Left hindlimb (tissue), 1 donor: ENCODE data around the gene SYT11.
A peak's percentile ranks its signal among the peaks of the same experiment; 100 is the strongest.
"Not testable (repeated sequence)": the region's sequence is repeated elsewhere in the genome, so short reads cannot be mapped to it uniquely, and the experiment has no call there.

Experiments used
- DNase-seq: peaks from one replicate; pipeline ENCODE4 v3.0.0-alpha.2; 2018

SYT11 gene

DNA sequence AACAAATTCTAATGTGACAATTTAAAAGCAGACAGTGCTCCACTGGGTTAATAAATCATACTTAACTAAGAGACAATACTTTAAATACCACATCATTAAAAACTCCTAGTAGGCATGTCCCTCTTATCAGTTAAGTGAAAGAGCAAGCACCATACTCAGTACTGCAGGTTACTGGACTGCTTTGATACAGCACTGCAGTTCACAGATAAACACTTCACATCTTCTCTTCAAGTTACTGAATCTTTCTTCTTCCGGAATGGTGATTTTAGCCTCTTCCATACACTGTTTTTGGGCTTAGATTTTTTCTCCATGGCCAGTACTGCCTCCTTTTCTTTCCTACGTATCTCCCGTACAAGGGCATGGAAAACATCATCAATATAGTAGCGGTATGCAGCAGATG lies 40.8 kb downstream of the SYT11 start:
- DNase-seq, result no peak

DNA sequence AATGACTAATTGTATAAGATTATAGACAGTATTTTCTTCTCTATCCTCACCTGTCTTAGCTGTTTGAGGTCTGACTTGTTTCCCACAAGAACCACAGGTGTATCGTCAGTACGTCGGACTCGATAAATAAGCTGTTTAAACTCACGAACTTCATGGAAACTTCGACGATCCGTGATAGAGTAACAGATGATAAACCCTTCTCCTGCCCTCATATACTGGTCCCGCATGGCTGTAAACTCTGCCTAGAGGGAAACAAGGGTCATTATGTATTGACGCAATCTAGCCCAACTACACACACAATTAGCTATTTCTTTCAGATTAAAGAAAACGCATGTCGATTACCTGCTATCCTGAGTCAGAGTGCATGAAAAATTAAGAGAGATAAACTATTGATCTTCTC lies 44.9 kb downstream of the SYT11 start:
- no peak for DNase-seq

DNA sequence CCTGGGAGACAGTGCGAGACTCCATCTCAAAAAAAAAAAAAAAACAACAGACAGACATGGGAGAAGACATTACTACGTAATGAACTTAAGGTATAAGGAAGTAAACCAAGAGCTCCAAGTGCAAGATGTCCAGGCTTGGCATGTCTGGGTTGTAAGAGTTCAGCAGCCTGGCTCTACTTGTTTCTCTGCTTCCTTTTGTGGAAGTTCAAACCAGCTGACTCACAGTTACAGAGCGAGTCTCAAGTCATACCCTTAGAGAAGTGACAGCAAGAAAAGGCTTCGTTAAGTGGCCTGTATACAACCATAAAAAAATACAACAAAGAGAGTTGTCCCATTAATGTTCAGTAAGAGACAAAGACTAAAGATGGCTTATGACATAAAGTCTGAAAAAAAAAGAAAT lies 50.5 kb downstream of the SYT11 start:
- no peak for DNase-seq

DNA sequence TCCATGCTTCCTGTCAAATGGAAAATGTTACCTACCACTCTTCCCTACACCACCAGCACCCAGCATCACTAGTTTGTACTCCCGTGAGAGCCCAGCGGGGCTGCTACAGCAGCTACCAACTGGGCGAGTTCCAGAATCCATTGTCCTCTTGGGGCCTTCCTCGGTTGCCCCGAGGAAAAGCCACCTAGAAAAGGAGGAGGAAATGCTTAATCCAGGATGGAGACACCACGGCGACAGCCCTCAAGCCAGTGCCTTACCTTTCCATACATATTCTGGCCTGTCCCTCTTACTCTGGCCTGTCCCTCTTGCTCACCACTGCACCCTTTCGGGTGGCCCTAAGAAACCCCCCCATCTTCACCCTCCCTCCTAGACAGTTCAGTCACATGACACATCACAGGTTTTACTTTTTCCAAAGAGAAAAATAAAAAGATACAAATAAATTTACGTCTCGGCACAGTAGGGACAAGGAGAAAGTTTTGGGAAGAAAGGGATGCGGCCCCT lies 51.3 kb downstream of the SYT11 start:
- DNase-seq, result no peak

DNA sequence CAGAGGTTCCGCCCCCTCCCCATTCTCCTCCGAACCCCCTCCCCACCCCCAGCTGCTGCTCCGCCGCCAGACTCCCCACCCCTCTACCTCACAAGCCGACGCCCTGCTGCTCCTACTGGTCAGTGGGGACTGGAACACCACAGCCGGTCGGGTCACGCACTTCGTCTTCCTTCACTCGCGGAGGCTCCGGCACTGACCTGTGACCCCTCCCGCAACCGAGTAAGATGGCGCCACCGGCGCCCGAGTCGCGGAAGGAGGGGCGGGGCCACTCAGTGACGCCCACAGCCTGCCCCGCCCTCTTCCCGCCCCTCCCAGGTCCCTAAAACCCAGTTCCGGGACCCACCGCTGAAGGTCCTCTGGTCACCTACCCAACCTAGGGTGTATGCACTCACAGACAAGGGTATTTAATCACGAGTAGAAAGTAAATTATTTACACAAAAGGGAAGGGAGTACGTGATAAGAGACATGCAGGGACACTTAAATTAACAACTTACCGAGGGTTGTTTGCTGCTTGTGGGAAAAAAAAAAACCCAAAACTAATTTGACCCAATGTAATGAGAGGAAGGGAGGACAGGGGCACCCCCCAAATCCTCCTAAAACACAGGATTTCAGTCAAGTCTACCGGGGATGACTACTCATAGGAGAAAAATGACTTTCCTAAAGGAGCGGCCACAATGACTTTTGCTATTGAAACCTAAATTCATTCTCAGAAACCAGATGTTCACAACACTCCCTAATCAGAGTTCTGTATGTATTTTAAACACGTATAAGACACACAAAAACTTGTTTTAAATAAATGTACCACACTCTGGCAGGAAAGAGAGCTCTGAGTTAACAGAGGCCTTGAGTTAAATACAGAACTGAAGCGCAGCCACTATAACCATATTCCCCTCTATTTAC lies 52.0 kb downstream of the SYT11 start, which contains the start of gene RIT1:
RIT1 (minus strand) TSS at position 194 of the 900 bp plus-strand sequence. CDS start 588 bp downstream, outside the sequence.
- DNase-seq, result peak; percentile 87

DNA sequence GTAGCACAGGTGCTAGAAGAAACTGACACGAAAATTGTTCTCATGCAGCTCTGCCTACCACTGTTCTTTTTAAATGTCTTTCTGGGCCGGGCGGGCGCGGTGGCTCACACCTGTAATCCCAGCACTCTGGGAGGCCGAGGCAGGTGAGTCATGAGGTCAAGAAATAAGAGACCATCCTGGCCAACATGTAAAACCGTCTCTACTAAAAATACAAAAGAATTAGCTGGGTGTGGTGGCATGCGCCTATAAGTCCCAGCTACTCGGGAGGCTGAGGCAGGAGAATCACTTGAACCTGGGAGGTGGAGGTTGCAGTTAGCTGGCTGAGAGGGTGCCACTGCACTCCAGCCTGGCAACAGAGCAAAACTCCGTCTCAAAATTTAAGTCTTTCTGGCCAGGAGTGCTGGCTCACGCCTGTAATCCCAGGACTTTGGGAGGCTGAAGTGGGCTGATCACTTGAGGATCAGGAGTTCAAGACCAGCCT lies 52.7 kb downstream of the SYT11 start:
- DNase-seq, result no peak

DNA sequence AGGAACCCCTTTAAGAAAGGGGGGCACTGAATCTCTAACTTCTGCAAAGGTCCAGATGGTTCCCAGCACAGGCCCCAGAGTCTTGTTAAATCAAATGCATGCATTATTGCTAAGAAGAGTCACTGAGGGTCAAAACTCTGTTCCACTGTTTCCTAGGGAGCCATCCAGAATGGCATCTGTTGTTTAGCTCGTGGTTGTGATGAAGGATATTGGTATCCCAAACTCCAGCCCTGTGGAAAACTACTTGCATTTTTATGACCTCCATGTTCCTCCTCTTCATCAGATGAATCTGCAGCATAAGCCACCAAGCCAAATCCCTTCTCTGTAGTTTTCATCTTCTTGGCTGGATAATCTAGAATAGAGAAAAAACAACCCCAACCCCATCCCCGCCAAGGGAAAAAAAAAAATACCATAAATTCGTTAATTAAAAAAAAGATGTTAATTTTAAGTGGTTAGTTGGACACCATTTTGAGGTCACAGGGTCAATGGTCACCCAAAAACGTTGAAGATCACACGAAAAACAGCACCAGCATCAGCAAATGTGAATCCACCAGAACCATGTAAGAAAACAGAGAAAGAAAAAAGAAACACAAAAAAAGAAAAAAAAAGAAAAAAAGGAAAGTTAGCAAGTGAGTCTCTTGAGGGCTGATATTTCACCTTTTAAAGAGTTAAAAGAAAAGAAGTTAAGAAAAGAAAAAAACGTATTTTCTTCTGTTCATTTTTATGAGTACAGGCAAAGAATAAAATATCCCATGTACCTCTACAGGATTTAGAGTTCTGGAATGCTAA lies 54.8 kb downstream of the SYT11 start:
- no peak for DNase-seq

GRCh38 chr1:155918660-155919059 lies 59.3 kb downstream of the SYT11 start:
- no peak for DNase-seq

DNA sequence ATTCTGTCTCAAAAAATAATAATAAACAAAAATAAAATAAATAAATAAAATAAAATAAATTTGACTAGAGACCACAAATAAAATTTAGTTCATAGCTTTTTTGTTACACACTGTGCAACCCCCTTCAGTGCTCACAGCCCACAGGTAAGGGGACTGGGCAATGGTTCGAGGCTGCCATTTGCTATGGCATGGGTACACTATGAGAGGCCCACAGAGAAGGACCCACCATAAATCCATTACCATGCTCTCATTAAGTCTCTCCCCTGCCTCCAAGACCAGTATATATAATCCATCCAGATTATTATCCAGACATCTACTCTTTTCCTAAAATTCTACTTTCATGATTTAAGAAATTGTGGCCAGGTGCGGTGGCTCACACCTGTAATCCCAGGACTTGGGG lies 60.4 kb downstream of the SYT11 start:
- no peak for DNase-seq

- DNase-seq, result no peak
Observed at GRCh38 chr1:155920717-155921116, 61.4 kb downstream of the SYT11 start.

GRCh38 chr1:155925506-155925905 lies 66.1 kb downstream of the SYT11 start:
- no peak for DNase-seq

DNA sequence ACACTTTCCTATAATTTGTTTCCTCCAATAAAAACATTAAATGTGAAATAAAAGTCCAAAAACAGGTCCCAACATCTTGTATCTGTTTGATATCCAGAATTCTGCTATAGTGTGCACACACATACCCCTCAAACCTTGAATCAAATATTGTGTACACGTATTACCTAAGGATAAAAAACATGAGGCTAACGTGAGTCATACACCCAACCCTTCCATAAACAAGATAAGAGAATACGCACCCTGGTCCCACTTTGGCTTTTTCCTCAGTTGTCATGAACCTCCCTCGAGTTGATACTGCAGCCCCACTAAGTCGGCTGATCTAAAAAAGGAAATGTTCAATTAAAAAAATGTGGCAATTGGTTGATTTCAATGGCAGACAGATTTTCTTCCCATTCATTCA lies 69.7 kb downstream of the SYT11 start:
- DNase-seq, result no peak

- not testable (repeated sequence) for DNase-seq
Observed at GRCh38 chr1:155930725-155931124, 71.4 kb downstream of the SYT11 start.

GRCh38 chr1:155931332-155932038 lies 72.1 kb downstream of the SYT11 start:
- DNase-seq, result no peak

GRCh38 chr1:155932081-155932480 lies 72.7 kb downstream of the SYT11 start:
- DNase-seq, result no peak

DNA sequence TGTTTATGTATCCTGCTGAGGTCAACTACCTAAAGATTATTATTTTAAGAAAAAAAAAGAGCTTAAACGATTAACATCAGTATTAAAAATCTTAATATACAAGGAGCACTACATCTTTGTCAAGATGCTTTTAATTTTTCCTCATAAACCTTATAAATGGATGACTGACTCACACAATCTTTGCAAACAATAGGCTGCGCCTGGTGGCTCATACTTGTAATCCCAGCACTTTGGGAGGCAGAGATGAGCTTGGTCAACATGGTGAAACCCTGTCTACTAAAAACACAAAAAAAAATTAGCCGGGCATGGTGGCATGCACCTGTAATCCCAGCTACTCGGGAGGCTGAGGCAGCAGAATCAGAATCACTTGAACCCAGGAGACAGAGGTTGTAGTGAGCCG lies 73.1 kb downstream of the SYT11 start:
- no peak for DNase-seq

GRCh38 chr1:155933591-155934096 lies 74.3 kb downstream of the SYT11 start:
- no peak for DNase-seq

- DNase-seq, result peak; percentile 97
Observed at GRCh38 chr1:155934097-155934935, 74.9 kb downstream of the SYT11 start, which contains the start of gene KHDC4. KHDC4 (minus strand) TSS chr1:155934413; CDS start chr1:155934373, 40 bp downstream.
